Testis (tissue), 2 donors: Measurements from ENCODE around the gene RNF126.

Source experiments
- POLR2A ChIP-seq: fragments of 450-650 bp; IDR thresholded peaks from one replicate; pipeline ENCODE4 v1.6.1; 2017; ENCODE audit warnings: antibody characterized with exemption, mild to moderate bottlenecking, moderate library complexity
- TF ChIP-seq, protein P1 (sequence below), 3 experiments: fragments of 450-650 bp in 2 of 3; fragments of 200-600 bp in 1 of 3; sonication (generic) in 1 of 3; IDR thresholded peaks; one replicate each; pipeline ENCODE4 v1.5.1; 2016 to 2019; ENCODE audit warnings: antibody characterized with exemption in 3 of 3, mild to moderate bottlenecking in 2 of 3, moderate library complexity in 1 of 3

DNA sequence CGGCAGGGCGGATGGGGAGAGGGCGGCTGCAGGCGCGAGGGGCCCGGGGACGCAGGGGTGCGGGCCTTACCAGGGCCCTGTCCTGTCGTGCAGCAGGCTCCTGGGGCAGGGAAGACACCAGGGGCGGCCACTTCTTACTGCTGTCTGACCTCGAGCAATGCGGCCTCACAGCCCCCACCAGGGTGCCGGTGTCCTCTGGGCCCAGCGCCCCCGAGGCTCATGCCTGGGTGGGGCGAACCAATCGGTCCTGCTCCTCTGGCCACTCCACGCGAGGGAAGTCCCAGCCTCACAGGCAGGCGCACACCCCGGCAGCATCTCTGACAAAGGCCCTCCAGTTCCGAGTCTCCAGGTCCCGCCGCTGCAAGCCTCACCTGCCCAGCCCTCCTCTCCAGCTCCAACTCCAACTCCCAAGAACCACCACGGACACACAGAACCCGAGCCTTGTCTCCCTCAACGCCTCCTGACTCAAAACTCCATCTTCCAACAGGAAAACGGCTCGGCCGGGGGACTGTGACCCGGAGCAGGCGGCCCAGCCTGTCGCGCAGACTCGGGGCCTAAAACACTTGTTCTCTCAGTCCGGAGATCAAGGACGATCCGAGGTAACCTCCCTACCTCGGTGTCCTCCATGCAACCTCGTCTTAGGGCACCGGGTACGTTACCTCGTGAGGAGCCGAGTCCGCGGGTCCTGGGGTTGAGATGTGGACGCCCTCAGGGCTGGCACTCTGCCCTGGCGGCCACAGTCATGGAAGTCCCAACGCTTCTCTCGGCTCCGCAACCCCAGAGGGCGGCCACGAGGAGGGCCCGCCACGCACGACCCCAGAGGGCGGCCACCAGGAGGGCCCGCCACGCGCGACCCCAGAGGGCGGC, 16.9 kb downstream of the RNF126 start:
- TF ChIP-seq, protein P1, sequence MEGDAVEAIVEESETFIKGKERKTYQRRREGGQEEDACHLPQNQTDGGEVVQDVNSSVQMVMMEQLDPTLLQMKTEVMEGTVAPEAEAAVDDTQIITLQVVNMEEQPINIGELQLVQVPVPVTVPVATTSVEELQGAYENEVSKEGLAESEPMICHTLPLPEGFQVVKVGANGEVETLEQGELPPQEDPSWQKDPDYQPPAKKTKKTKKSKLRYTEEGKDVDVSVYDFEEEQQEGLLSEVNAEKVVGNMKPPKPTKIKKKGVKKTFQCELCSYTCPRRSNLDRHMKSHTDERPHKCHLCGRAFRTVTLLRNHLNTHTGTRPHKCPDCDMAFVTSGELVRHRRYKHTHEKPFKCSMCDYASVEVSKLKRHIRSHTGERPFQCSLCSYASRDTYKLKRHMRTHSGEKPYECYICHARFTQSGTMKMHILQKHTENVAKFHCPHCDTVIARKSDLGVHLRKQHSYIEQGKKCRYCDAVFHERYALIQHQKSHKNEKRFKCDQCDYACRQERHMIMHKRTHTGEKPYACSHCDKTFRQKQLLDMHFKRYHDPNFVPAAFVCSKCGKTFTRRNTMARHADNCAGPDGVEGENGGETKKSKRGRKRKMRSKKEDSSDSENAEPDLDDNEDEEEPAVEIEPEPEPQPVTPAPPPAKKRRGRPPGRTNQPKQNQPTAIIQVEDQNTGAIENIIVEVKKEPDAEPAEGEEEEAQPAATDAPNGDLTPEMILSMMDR (IDR thresholded peaks at IDR 0.05), result no peak
- no peak for TF ChIP-seq POLR2A
